H1 (cell line): ENCODE data around the gene PGRMC1. TPM values are rescaled to one million over a fixed set of nuclear protein-coding genes. Genes with fewer than 3 reads are reported as not detected.

Experiments used
- E2F6 ChIP-seq: IDR thresholded peaks from 2 replicates; pipeline ENCODE4 v1.6.1; 2012; ENCODE audit warnings: inconsistent platforms
- EGR1 ChIP-seq: IDR thresholded peaks from 2 replicates; pipeline ENCODE4 v1.6.1; 2011; ENCODE audit warnings: low read depth, low read length, borderline replicate concordance
- HDAC2 ChIP-seq, 2 experiments: fragments of 300-600 bp in 1 of 2; sonication (generic) in 1 of 2; IDR thresholded peaks; 2 replicates each; pipeline ENCODE4 v1.6.1; 2011 to 2012; ENCODE audit warnings: low read depth in 2 of 2, low read length in 2 of 2, mild to moderate bottlenecking in 2 of 2, moderate library complexity in 2 of 2, borderline replicate concordance in 1 of 2, inconsistent platforms in 1 of 2
- JUN ChIP-seq: IDR thresholded peaks from 2 replicates; pipeline ENCODE4 v1.6.1; 2011; ENCODE audit warnings: low read depth, mild to moderate bottlenecking, improper control_type of control experiment, low read length
- JUND ChIP-seq: IDR thresholded peaks from 2 replicates; pipeline ENCODE4 v1.6.1; 2011; ENCODE audit warnings: mild to moderate bottlenecking, improper control_type of control experiment, low read length
- KDM4A ChIP-seq: IDR thresholded peaks from one replicate; pipeline ENCODE4 v1.7.1; 2012; ENCODE audit warnings: low read depth, mild to moderate bottlenecking, moderate library complexity, low read length, inconsistent platforms; ENCODE audit not compliant: severe bottlenecking
- MAX ChIP-seq: IDR thresholded peaks from 2 replicates; pipeline ENCODE4 v1.6.1; 2012; ENCODE audit warnings: inconsistent platforms
- RAD21 ChIP-seq, 2 experiments: IDR thresholded peaks in 1 of 2; conservative IDR thresholded peaks in 1 of 2; 2 replicates each; pipeline ENCODE4 v1.6.1; 2011; ENCODE audit warnings: low read depth in 2 of 2, low read length in 2 of 2, improper control_type of control experiment in 1 of 2, inconsistent platforms in 1 of 2, mild to moderate bottlenecking in 1 of 2, moderate library complexity in 1 of 2
- RFX5 ChIP-seq: IDR thresholded peaks from 2 replicates; pipeline ENCODE4 v1.6.1; 2011; ENCODE audit warnings: low read depth, low read length, improper control_type of control experiment, borderline replicate concordance
- RNF2 ChIP-seq: fragments of 200-900, 300-1000 bp; sonication (generic); IDR thresholded peaks from 2 replicates; pipeline ENCODE4 v1.7.1; 2016; ENCODE audit warnings: borderline replicate concordance, low read depth, mild to moderate bottlenecking, antibody characterized with exemption, low read length; ENCODE audit not compliant: poor library complexity, severe bottlenecking; ENCODE audit errors: missing control alignments
- TAF1 ChIP-seq: IDR thresholded peaks from 2 replicates; pipeline ENCODE4 v1.6.1; 2011; ENCODE audit warnings: mild to moderate bottlenecking, low read depth, low read length
- TAF7 ChIP-seq: optimal IDR thresholded peaks from 2 replicates; pipeline ENCODE3; 2011; ENCODE audit warnings: low read depth, mild to moderate bottlenecking, inconsistent platforms, low read length, moderate library complexity, borderline replicate concordance
- YY1 ChIP-seq: IDR thresholded peaks from 2 replicates; pipeline ENCODE4 v1.6.1; 2011; ENCODE audit warnings: low read depth, mild to moderate bottlenecking, low read length
- polyA plus RNA-seq, 7 experiments: library from polyadenylated mRNA; depleted of rRNA in 3 of 7; stranded (reverse) in 5 of 7; unstranded in 2 of 7; fragments of >200 nt in 5 of 7; fragments of 200-250 nt in 2 of 7; gene quantifications; 1 replicate in 5 of 7; 2 replicates in 1 of 7; 4 replicates in 1 of 7; pipeline versions ENCODE4 v1.2.1 to v1.2.3, GENCODE V29; 2011 to 2013; ENCODE audit warnings: missing spikeins in 2 of 7, mixed read lengths in 2 of 7
- total RNA-seq: library from RNA; stranded (reverse); fragmentation: NEBNext Ultra II Directional; extraction: Animal tissue kit (Norgen Biotek cat#: 25700); gene quantifications from 2 replicates; pipeline ENCODE4 v1.2.1, GENCODE V29; 2021
- TF ChIP-seq, protein P1 (sequence below), 3 experiments: IDR thresholded peaks; 1 replicate in 2 of 3; 2 replicates in 1 of 3; pipeline versions ENCODE4 v1.5.1 to v1.6.1; 2011; ENCODE audit warnings: low read length in 3 of 3, mild to moderate bottlenecking in 3 of 3, inconsistent platforms in 2 of 3, low read depth in 1 of 3, moderate library complexity in 1 of 3; ENCODE audit not compliant: insufficient read depth in 1 of 3; ENCODE audit errors: control extremely low read depth in 1 of 3
- TF ChIP-seq, protein P2 (sequence below): IDR thresholded peaks from 2 replicates; pipeline ENCODE4 v1.6.1; 2011; ENCODE audit warnings: low read length, improper control_type of control experiment

Gene PGRMC1
- total and polyA plus RNA-seq, 2 of the 8 experiments (the other 6 are each of a cell fraction or from before 2014, with no cell fraction given) = 127 to 248 TPM

- TF ChIP-seq, protein P1, sequence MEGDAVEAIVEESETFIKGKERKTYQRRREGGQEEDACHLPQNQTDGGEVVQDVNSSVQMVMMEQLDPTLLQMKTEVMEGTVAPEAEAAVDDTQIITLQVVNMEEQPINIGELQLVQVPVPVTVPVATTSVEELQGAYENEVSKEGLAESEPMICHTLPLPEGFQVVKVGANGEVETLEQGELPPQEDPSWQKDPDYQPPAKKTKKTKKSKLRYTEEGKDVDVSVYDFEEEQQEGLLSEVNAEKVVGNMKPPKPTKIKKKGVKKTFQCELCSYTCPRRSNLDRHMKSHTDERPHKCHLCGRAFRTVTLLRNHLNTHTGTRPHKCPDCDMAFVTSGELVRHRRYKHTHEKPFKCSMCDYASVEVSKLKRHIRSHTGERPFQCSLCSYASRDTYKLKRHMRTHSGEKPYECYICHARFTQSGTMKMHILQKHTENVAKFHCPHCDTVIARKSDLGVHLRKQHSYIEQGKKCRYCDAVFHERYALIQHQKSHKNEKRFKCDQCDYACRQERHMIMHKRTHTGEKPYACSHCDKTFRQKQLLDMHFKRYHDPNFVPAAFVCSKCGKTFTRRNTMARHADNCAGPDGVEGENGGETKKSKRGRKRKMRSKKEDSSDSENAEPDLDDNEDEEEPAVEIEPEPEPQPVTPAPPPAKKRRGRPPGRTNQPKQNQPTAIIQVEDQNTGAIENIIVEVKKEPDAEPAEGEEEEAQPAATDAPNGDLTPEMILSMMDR (IDR thresholded peaks at IDR 0.05; ENCODE audit: control extremely low read depth in 1 of 3, insufficient read depth in 1 of 3, low read depth in 1 of 3, low read length in 3 of 3) = peak; percentile 44 to 56 (median 53)
- 0 out of 4 replicates have a peak, but pooled peaks of 1 of the 2 experiments have one; percentile 47 for TF ChIP-seq HDAC2 (IDR thresholded peaks at IDR 0.05; ENCODE audit: borderline replicate concordance in 1 of 2, low read depth in 2 of 2, low read length in 2 of 2)
- no peak for TF ChIP-seq TAF7
- TF ChIP-seq YY1 = 0 out of 2 replicates have a peak, but pooled peaks have one; percentile 7
- TF ChIP-seq MAX = peak; percentile 66
- TF ChIP-seq RNF2 = no peak
- peak; percentile 4 to 21; a peak in 2 of 4 replicates for TF ChIP-seq RAD21 (IDR thresholded peaks at IDR 0.05 in 1 of 2, conservative IDR thresholded peaks at IDR 0.05 in 1 of 2; ENCODE audit: low read depth in 2 of 2, low read length in 2 of 2)
- TF ChIP-seq E2F6 = peak; percentile 85
- TF ChIP-seq EGR1 = 0 out of 2 replicates have a peak, but pooled peaks have one; percentile 7
- no peak for TF ChIP-seq JUN
- TF ChIP-seq, protein P2, sequence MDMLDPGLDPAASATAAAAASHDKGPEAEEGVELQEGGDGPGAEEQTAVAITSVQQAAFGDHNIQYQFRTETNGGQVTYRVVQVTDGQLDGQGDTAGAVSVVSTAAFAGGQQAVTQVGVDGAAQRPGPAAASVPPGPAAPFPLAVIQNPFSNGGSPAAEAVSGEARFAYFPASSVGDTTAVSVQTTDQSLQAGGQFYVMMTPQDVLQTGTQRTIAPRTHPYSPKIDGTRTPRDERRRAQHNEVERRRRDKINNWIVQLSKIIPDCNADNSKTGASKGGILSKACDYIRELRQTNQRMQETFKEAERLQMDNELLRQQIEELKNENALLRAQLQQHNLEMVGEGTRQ = no peak
- TF ChIP-seq KDM4A = no peak
- peak; percentile 55; the same call in 1 of the 2 replicates for TF ChIP-seq TAF1
- no peak for TF ChIP-seq RFX5
- no peak for TF ChIP-seq JUND
- TF ChIP-seq, all 59 proteins: peak for 13
Observed at GRCh38 chrX:119273420-119274192, 37.5 kb downstream of the PGRMC1 start (continued).
